ENCODE data around the gene PAQR5. TPM values are rescaled to one million over a fixed set of nuclear protein-coding genes. Genes with fewer than 3 reads are reported as not detected.
"Not testable (repeated sequence)": the region's sequence is repeated elsewhere in the genome, so short reads cannot be mapped to it uniquely, and the experiment has no call there.

Gene PAQR5
- polyA plus RNA-seq, 10 donors = 0.17 to 0.71 (median 0.41) TPM

- no peak for DNase-seq
These were observed 122.8 kb downstream of the PAQR5 start for GRCh38 chr15:69421498-69421897.

GRCh38 chr15:69422336-69422895 is 123.7 kb downstream of the PAQR5 start:
- DNase-seq = no peak

- DNase-seq = no peak
These were observed 125.3 kb downstream of the PAQR5 start for GRCh38 chr15:69424001-69424400.

- DNase-seq = no peak
These were observed 126.2 kb downstream of the PAQR5 start for GRCh38 chr15:69424748-69425413.

GRCh38 chr15:69433831-69434230 is 135.1 kb downstream of the PAQR5 start:
- no peak for DNase-seq

GRCh38 chr15:69434238-69434637 is 135.5 kb downstream of the PAQR5 start:
- no peak for DNase-seq

- DNase-seq = no peak
These were observed 136.0 kb downstream of the PAQR5 start for GRCh38 chr15:69434679-69435078.

- DNase-seq = no peak
These were observed 137.3 kb downstream of the PAQR5 start for GRCh38 chr15:69435985-69436384.

GRCh38 chr15:69436951-69437350 is 138.2 kb downstream of the PAQR5 start:
- DNase-seq = no peak

- no peak for DNase-seq
These were observed 140.9 kb downstream of the PAQR5 start for GRCh38 chr15:69439623-69440022.

- DNase-seq = no peak
These were observed 144.4 kb downstream of the PAQR5 start for GRCh38 chr15:69443032-69443611.

GRCh38 chr15:69444686-69445085 is 146.0 kb downstream of the PAQR5 start:
- DNase-seq = no peak

GRCh38 chr15:69446953-69447352 is 148.2 kb downstream of the PAQR5 start:
- DNase-seq = no peak

GRCh38 chr15:69450221-69450620 is 151.5 kb downstream of the PAQR5 start:
- not testable (repeated sequence) for DNase-seq

- DNase-seq = no peak
These were observed 152.4 kb downstream of the PAQR5 start for GRCh38 chr15:69450968-69451695.

- no peak for DNase-seq
These were observed 153.4 kb downstream of the PAQR5 start for GRCh38 chr15:69451951-69452691.

- peak; percentile 97 to 99 (median 98) for DNase-seq
These were observed 154.2 kb downstream of the PAQR5 start, which contains the start of gene RPLP1 for GRCh38 chr15:69452692-69453521. RPLP1 (plus strand) TSS chr15:69452818; CDS start chr15:69452949, 131 bp downstream.

GRCh38 chr15:69454953-69455352 is 156.2 kb downstream of the PAQR5 start:
- no peak for DNase-seq

GRCh38 chr15:69456208-69457166 is 157.8 kb downstream of the PAQR5 start:
- DNase-seq = no peak

Data from muscle of back (tissue), 11 donors.